Stimulated activated CD4-positive, alpha-beta T cell treated with anti-CD3 and anti-CD28 coated beads, Interleukin-12 subunit alpha, Interleukin-12 subunit beta, amount 100 ng/mL, for 4 hours (primary cell): ENCODE results near the gene TAF7.
"Not testable (repeated sequence)": the region's sequence is repeated elsewhere in the genome, so short reads cannot be mapped to it uniquely, and the experiment has no call there.

ENCODE experiments used
- DNase-seq: peaks from one replicate; pipeline ENCODE4 v3.0.0-alpha.2; 2020

Gene TAF7

GRCh38 chr5:141338538-141339306 lies 18.1 kb upstream of the TAF7 start, which contains the start of gene PCDHGA2:
Gene PCDHGA2, plus strand, starts transcription at chr5:141338760.
- no peak for DNase-seq

DNA sequence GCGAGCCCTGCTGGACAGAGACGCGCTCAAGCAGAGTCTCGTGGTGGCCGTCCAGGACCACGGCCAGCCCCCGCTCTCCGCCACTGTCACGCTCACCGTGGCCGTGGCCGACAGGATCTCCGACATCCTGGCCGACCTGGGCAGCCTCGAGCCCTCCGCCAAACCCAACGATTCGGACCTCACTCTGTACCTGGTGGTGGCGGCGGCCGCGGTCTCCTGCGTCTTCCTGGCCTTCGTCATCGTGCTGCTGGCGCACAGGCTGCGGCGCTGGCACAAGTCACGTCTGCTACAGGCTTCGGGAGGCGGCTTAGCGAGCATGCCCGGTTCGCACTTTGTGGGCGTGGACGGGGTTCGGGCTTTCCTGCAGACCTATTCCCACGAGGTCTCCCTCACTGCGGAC lies 12.0 kb upstream of the TAF7 start:
- DNase-seq = not testable (repeated sequence)

- no peak for DNase-seq
These were observed 9.9 kb upstream of the TAF7 start, which contains the start of gene PCDHGA1 for GRCh38 chr5:141330299-141331080. Gene PCDHGA1, plus strand, starts transcription at chr5:141330514.

DNA sequence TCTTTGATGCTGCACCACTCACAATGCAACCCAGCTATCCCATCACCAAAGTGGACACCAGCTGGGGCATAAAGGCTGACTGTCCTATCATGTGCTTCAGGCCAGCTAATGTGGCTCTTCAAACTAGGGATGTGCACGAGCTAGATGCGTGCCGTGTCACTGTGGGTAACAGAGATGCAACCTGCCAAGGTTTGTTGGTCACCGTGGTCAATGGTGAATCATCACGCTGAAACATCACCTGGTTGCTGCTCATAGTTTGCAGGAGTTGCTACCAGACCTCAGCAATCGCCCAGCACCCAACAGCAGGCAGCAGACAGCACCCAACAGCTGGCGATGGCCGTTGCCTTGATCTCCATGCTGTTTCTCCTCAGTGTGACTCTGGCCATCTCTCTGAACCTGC lies 7.6 kb upstream of the TAF7 start:
- DNase-seq = no peak

- peak; percentile 60 for DNase-seq
These were observed 5.7 kb upstream of the TAF7 start for GRCh38 chr5:141326088-141326854.

DNA sequence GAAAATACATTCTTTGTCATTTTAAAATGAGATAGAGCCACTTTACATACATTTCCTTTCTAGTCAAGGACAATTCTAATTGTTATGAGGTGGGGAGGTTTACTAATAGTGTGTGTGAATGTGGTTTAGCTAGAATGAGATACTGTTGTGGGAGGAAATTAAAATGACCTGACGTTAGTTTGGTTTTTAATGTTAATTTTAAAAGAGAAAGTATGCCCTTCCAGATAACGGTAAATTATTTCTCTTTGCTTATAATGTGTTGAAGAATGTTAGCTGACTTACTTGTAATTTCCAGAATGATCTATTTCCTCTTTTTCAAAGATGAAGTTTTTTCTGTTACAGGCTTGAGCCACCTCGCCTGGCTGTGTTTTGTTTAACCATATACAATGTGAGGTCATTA lies 1.7 kb upstream of the TAF7 start:
- no peak for DNase-seq

GRCh38 chr5:141319699-141320098 lies 885 bp downstream of the TAF7 start:
- DNase-seq = no peak

DNA sequence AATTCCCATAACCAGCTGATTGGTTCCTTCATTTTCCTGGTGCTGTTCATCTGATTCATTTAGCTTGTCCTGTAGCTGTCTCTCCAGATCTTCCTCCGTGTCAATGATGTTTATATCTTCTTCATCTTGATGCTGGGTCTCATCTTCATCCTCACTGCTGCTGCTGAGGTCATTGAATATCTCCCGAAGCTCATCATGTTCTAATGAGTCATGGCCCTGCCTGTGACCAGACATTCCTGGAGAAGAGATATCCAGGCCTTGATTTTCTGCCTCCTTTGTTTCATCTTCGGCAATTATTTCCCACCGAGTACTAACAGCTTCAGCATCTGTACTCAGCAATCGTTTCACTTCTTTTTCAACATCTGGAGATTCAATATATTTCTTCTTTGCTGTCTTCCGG lies 1.4 kb downstream of the TAF7 start:
- no peak for DNase-seq

- DNase-seq = not testable (repeated sequence)
These were observed 3.6 kb downstream of the TAF7 start for GRCh38 chr5:141316963-141317362.

GRCh38 chr5:141313711-141314110 lies 6.9 kb downstream of the TAF7 start:
- DNase-seq = no peak

DNA sequence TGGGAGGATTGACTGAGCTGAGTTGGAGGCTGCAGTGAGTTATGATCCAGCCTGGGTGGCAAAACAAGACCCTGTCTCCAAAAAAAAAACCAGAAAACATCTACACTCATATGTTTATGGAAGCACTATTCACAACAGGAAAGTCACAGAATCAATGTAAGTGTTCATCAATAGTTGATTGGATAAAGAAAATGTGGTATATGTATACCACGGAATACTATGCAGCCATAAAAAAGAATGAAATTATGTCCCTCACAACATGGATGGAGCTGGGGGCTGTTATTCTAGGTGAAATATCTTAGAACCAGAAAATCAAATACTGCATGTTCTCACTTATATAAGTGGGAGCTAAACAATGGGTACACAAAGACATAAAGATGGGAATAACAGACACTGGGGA lies 14.0 kb downstream of the TAF7 start:
- no peak for DNase-seq

DNA sequence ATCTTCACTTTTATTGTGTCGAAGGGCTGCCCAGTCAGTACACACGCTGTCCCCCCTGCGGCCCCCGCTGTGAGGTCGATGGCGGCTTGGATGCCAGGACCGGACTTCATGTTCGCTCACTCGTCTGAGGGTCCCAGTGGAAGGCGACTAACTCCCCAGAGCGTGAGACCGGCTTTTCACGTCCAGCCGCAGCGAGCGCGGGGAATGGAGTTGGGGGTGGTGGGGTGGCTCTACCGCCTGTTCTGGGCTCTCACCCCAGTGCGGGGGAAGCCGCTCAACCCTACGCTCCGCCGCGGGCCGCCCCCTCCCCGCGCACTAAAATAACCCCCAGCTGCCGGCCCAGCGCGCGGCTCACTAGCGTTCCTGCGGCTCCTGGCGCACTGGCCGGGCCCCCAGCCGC lies 16.8 kb downstream of the TAF7 start, which contains the start of gene SLC25A2:
TSS of gene SLC25A2 (minus strand) at position 294 of the 400 bp plus-strand sequence. CDS start at position 110, 184 bp downstream.
- no peak for DNase-seq

DNA sequence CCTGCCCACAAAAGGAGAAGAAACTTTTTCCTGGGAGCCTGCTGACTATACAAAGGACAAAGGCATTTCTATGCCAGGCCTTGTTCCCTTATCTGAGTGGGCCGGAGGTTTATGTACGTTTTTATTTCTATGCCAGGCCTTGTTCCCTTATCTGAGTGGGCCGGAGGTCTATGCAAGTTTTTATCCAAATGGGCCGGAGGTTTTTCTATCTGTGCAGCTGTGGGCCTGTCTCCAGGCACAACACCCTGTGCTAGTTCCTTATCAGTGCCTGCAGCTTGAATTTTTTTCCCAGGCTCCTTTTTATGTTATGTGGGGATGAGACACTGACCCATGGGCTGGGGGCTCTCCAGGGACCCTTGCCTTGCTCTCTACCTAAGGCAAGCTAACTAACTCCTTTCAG lies 22.2 kb downstream of the TAF7 start:
- DNase-seq = no peak

- no peak for DNase-seq
These were observed 47.7 kb downstream of the TAF7 start for GRCh38 chr5:141272906-141273305.

DNA sequence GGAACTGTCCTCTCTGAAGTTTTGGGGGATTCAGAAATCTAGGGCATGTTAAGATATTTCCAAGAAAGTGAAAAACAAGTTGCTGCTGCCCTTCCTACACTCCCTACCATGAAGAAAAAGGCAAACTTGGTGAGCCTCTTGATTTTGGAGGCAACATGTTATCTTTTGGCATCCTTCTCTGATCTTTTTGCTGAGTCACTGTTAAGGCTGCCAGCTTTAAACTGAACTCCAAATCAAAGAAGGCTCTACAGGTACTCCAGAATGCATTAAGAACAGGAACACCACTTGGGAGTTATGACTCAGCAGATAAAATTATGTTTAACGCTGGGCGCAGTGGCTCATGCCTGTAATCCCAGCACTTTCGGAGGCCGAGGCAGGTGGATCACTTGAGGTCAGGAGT lies 51.4 kb downstream of the TAF7 start:
- DNase-seq = no peak
